Heart left ventricle (tissue), 13 donors: ENCODE results near the gene MYOCD.

Experiments used
- CTCF ChIP-seq, 12 donors: fragments of 200-600 bp; sonication (generic) in 4 of 12; IDR thresholded peaks; one replicate each; pipeline versions ENCODE4 v1.5.0 to v1.8.0; 2018 to 2022; ENCODE audit warnings: antibody characterized with exemption in 12 of 12, mild to moderate bottlenecking in 5 of 12
- POLR2A ChIP-seq, 2 donors: fragments of 450-650 bp; IDR thresholded peaks; one replicate each; pipeline ENCODE4 v1.6.1; 2017; ENCODE audit warnings: antibody characterized with exemption in 2 of 2, mild to moderate bottlenecking in 2 of 2, moderate library complexity in 2 of 2
- donor health status: ischemic (EF 13 %, LVEDD 7.1; RV severe dilation, severe dysfunction).
- donor health status: DM: no; HTN: yes; CAD: no.
- donor health status: DM: no; HTN: no; CAD: no.
- donor health status: ischemic (EF 25% LVEDD 6.9; RV normal size, moderate dysfunction).
- donor health status: ischemic (EF 25% LVEDD 5.7; RV mildly dilated, moderate dysfunction).
- donor health status: ischemic (EF 35%, LVEDD 5.7; RV mildly dilated, moderate dysfunction).
- donor health status: nonischemic (EF 11% LVEDD 7.7; RV severe dilation, severe dysfunction).
- donor health status: DM: yes; HTN: yes; CAD: no.
- donor health status: PGD.
- donor health status: ischemic (EF 29% LVEDD 5.4; RV normal size, mild dysfunction).
- donor health status: nonischemic (EF 23%, LVEDD 6.1; RV moderate dilation, normal function).

DNA sequence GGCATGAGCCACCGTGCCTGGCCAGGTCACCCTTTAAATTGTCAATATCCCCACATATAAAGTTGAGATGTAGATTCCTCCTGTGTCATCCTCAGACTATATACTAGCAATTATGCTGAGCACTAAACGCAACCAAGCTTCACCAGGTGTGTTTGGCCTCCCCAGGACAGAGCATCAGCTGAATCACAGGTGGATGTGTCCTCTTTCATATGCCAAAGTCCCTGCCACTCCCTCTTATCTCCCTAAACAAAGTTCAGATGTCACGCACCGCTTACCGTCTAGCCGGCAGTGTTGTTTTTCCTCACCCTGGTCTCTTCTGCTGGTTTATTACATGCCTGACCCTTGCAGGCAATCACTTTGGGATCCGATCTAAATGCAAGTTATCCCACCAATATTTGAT lies 79.8 kb downstream of the MYOCD start:
- TF ChIP-seq CTCF (IDR thresholded peaks at IDR 0.05), result no peak
- no peak for TF ChIP-seq POLR2A (IDR thresholded peaks at IDR 0.05)
